DOHH2 (cell line): Measurements from ENCODE around the gene LYPD6B.

ENCODE experiments used
- EZH2phosphoT487 ChIP-seq: fragments of 200-600 bp; sonication (generic); IDR thresholded peaks from 2 replicates; pipeline ENCODE4 v1.6.1; 2017; ENCODE audit warnings: borderline replicate concordance, mild to moderate bottlenecking, antibody characterized with exemption, low read length, moderate library complexity, mixed read lengths
- TF ChIP-seq, protein P1 (sequence below): fragments of 200-600 bp; sonication (generic); IDR thresholded peaks from one replicate; pipeline ENCODE4 v1.5.1; 2014; ENCODE audit warnings: antibody characterized with exemption, mild to moderate bottlenecking, low read depth, low read length; ENCODE audit not compliant: poor library complexity, severe bottlenecking

DNA sequence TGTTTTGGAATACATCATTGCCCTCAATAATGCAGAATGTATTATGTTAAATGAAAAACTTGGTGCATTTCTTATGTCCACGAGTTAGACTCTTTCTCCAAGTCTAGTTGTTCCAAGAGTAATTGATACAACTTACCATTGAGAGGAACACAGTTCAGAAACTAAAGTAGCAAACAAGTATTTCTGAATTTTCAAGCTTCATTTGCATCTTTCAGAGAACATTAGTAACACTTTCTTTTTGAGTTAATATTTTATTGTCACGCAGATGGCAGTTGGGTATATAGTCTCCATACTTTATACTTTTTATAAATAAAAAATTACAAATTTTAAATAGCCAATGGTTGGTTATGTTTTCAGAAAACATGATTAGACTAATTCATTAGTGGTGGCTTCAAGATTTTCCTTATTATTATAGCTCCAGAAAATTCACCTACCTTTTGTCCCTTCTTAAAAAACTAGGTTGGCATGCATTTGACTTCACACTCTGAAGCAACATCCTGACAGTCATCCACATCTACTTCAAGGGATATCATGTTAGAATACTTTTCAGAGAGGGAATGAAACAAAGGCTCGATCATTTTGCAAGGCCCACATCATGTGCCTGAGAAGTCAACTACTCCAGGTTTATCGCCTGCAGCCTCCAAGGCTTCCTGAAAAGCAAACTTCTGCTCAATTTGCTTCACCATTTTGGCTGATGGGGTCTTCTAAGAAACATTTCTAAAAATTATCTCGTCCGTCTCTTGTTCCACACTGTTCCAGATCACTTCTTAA, 29.9 kb downstream of the LYPD6B start:
- TF ChIP-seq, protein P1, sequence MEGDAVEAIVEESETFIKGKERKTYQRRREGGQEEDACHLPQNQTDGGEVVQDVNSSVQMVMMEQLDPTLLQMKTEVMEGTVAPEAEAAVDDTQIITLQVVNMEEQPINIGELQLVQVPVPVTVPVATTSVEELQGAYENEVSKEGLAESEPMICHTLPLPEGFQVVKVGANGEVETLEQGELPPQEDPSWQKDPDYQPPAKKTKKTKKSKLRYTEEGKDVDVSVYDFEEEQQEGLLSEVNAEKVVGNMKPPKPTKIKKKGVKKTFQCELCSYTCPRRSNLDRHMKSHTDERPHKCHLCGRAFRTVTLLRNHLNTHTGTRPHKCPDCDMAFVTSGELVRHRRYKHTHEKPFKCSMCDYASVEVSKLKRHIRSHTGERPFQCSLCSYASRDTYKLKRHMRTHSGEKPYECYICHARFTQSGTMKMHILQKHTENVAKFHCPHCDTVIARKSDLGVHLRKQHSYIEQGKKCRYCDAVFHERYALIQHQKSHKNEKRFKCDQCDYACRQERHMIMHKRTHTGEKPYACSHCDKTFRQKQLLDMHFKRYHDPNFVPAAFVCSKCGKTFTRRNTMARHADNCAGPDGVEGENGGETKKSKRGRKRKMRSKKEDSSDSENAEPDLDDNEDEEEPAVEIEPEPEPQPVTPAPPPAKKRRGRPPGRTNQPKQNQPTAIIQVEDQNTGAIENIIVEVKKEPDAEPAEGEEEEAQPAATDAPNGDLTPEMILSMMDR = no peak
- TF ChIP-seq EZH2phosphoT487 = no peak
